HG02642 (cell line): ENCODE results near the gene FLRT2.

Source experiments
- ATAC-seq: cut with Tn5 transposase; IDR thresholded peaks from one replicate; pipeline ENCODE4 v1.9.1; 2021; ENCODE audit warnings: mild to moderate bottlenecking; ENCODE audit not compliant: unreplicated experiment, poor library complexity

Gene FLRT2

DNA sequence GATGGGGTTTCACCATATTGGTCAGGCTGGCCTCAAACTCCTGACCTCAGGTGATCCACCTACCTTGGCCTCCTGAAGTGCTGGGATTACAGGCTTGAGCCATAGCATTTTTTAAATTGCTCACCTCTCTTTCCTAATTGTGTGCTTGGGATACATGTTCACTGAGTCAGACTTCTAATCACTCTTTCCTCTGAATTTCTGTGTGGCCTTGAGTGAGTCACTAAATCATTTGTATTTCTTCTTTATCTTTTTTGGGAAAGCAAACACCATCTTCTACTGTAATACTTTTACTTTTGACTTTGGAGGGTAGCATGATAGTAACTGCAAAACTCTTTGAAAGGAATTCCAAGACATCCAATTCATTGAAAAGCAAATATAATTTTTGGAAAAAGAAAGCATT lies 60.8 kb downstream of the FLRT2 start:
- no peak for ATAC-seq

DNA sequence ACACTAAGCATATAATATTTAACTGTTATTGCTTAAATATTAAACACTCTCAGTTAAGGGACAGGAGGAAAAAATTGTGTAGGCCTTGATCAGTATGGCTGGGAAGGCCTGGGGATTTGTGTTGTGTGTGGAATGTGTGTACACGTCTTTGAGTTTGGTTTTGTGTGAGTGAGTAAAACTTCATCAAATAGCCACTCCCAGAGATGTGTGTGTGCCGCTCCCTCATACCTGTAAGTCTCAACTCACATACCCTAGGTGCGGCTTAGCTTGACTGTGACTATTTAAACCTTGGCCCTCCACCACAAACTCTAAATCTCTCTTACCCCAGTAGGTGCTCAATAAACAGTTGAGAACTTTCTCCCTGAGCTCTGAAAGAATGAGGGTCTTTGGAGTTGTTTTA lies 64.3 kb downstream of the FLRT2 start:
- no peak for ATAC-seq

DNA sequence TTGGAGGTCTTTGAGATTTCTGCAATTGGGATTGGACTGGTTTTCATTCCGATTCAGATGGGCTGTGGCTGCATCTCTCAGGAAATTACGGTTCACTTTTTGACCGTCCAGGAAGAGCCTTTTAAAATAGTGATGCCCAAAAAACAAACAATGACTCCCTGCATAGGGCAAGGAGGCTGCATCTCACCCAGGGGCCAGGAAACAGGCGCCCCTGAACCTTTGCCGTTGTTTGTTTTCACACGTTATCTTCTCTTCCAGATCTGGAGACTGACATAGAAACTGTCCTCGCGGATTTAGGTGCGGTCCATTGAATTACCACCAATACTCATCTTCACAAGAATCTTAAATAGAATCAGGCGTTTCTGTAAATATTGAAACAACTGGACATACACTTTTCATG lies 66.0 kb downstream of the FLRT2 start:
- no peak for ATAC-seq

DNA sequence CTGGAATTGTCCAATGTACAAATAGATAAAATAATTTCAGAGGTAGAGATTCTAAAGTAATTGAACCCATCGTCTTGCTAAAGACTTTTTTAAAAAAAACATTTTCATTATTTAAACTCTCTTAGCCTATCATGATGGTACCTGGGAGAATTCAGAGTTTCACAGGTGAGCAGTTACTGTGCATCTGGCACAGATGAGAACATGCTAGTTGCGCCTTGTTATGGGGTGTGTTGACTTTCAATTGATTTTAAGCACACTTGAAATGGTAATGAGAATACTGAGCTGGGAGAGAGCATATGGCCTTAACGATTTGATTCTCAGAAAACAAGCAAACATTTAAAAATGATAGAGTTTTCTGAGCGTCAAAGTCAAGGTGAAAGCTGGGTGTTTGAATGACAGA lies 66.6 kb downstream of the FLRT2 start:
- no peak for ATAC-seq

DNA sequence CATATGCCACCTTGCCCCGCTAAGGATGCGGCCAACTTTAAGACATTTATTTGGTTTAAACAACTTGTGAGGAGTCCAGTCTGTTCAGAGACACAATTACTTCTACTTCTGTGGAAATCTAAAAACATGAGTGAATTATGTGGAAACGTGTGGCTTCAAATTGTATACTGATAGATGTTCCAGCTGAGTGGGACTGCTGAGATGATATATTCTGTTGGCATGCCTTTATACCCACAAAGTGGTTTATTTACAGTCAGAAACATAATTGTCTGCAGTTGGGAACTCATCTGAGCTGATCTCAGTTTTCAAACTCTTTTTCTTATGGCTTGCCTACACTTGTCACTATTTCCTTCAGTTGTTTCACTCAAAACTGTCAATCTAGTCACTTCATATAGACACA lies 67.8 kb downstream of the FLRT2 start:
- ATAC-seq, result no peak

DNA sequence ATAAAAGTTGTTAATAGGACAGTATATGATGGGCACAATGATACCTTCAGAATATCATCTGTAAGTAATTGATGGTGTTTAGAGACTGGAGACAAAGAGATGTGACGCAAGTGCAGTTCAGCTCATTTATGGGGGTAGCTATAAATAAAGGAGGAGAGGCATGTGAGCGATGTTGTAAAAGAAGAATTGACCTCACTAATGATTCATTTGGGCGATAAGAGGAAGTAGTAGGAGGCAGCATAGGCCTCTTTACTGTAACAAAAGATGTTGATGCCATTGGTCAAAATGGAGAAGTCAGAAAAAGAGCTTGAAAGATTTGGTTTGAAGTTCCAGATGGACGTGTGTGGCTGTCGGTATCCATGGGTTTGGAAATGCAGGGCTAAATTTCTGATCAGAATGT lies 70.0 kb downstream of the FLRT2 start:
- no peak for ATAC-seq

DNA sequence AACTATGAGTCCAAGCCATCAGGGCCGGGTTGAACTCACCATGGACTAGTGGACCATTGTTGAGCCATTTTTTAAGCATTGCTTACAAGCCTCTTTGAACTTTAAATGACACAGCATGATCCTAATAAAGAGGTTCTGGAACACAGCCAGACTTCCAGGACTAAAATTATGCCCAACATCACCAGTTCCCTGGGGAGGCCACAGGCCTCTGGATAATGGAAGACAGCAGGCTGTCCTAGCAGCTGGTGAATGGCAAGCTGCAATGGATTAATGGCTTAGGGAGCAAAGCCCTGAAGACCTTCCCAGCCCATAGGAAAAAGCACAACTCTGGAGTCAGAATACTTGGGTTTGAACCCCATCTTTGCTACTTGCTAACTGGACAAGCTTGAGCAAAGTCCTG lies 71.3 kb downstream of the FLRT2 start:
- no peak for ATAC-seq

DNA sequence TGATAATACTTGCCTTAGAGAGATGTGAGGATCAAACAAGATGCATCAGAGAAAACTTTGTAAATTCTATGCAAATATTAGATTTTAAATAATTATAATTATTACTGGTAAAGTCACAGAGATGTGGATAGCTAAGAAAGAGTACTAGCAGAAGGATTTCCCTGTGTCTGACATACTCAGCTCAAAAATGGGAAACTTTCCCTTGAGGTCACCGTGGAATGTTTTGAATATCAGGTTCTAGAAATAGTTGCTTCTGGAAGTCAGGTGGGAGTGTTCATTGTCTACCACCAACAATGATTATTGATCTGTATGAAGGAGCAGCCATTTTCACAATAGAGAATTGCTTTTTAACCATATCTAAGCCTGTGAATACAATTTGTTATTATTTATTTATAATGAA lies 71.7 kb downstream of the FLRT2 start:
- no peak for ATAC-seq

DNA sequence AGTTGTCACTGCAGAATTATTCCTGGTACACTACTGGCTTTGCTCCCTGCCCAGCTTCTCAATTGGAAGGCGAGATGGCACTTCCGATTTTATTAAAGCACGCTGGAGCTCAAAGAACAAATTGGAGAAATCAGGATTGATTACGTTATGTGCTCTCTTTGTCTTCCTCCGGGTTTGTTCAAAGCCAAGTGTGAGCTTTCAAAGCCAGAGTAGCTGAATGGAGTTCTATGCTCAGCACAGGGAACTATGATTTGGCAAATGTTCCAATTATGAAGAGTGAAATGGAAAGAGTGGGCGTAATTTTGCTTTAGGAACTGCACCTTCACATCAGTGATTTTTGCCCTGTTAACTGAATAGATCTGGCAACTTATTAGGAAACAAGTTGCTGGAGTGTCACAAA lies 72.4 kb downstream of the FLRT2 start:
- ATAC-seq, result no peak

DNA sequence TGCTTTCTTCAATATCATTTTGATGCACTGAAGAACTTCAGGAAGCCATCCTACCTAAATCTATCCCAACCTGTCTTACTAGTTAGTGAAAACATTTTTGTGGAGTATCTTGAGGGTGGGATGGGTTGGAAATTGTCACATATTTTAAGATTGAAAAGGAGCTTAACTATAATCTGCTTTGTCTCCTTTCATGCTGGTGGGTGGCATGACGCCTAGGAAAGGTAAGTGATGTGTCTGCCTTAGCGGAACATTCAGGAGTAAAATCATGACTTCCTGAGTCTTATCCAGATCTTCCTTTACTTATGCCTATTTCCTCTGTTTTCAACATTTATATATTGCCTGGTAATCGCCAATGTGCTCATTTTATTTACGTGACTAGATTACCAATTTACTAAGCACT lies 74.1 kb downstream of the FLRT2 start:
- ATAC-seq, result no peak

DNA sequence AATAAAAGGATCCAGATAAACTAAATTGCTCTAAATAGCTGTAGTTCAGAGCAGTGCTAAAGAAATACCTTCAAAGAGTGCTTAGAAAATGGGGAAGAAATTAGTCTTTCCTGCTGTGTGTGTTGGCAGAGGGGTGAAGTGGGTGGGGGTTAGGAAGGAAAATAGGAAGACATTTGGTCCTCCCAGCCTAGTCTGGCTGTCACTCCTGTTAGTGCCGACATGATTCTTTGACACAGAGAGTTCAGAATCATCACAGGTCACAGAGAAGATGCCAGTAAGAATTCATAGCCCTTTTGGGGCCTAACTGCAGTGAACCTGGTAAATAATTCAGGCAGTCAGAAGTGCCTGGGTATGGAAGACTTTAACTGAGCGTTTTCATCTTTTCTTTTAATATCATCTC lies 74.8 kb downstream of the FLRT2 start:
- ATAC-seq, result no peak

DNA sequence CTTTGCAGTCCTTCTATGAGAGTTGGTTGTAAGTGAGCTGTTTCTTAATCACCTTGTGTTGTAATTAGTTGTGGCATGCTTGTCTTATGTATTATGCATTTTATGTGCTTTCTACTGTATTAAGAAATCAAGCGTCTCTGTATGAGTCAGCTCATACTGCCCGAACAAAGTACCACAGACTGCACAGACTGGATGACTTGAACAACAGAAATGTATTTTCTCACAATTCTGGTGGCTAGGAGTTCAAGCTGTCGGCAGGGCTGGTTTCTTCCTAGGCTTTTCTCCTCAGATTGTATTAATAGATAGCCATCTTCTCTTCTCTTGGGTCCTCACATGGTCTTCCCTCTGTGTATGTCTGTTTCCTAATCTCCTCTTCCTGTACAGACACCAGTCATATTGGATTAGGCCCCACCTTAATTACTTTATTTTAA lies 77.7 kb downstream of the FLRT2 start:
- no peak for ATAC-seq

DNA sequence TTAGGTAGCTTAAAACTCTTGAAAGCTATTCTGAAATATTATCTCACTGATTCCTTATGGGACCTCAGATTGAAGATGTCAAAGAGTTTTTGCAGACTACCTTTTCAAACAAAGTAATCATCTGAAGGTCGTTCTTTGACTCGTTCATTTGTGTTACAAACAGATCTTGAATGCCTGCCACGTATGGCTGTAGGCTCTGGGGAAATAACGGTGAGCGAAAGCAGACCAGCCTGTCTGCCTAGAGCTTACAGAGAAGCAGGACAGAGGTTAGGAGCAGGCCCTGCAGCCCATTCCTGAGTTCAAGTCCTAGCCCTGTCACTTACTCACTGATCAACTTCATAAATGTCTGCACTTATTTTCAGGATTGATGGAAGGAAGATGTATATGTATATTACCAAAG lies 83.6 kb downstream of the FLRT2 start:
- no peak for ATAC-seq

DNA sequence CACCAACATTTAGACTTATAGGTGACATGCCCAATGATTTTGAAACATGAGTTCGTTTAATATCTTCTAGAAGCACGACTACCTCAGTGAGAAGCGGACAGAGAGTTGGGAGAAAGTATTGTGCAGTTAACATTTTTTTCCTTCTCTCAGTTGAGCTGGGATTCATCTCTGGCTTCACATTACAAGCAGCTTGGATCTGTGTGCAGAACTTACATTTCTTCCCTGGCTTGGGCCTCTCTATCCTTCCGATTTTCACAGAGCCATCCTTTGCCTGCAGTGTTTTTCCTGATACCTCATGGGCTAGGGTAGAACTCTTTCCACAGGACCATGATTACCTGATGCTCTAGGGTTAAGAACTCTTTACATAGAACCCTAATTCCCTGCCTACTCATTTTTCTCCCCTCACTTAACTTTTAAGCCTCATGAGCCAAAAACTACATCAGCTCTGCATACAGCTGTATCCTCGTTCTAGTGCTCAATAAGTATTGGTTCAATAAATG lies 86.5 kb downstream of the FLRT2 start:
- no peak for ATAC-seq

DNA sequence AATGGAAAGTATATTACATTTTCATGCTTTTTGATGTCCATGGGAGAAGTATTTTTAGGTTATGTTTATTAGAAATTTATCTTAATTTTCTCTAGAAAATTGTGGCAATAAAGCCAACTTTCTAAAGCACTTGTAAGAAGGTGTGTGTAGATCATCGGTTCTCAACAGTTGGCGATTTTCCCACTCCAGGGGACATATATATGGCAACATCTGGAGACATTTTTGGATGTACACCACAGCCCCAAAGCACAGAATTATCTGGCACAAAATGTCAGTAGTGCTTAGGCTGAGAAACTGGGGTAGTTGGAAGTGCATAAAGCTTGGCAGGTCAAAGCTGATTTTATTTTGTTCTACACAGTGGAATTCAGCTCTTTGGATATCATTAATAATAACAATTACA lies 86.9 kb downstream of the FLRT2 start:
- ATAC-seq, result no peak

DNA sequence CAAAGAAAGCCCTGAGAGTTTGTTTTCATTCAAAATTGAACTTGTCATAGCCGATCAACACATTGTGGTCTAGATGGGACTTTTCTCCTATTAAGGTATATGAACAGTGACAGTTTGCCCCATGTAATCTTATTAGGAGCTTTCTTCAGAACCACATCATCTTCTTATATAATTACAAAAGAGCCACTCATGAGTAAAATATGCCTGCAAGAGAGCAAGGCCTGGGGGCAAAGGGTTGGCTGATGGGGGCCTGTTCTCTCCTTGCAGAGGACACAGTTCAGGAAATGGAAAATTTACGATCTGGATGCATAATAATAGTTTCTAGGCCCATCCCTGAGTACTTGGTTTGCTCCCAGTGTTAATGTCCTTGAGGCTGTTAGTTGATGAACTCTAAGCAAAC lies 87.8 kb downstream of the FLRT2 start:
- no peak for ATAC-seq

DNA sequence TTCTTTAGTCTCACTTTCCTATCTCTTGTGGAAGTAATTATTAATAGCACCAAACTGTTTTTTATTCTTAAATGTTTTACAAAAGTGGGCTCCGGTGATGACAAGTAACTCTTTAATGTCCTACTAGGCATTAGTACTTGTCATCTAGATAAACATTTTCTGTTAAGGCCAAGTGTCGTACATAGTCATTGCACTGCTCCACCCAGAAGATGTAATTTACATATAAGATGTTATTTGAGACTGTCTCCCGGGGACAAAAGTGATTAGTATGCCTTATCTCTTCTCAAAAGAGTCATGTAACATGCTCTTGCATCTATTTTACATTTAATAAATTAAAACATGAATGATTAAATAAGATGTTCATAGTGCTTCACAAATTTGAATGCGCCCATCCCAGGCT lies 88.4 kb downstream of the FLRT2 start:
- no peak for ATAC-seq

DNA sequence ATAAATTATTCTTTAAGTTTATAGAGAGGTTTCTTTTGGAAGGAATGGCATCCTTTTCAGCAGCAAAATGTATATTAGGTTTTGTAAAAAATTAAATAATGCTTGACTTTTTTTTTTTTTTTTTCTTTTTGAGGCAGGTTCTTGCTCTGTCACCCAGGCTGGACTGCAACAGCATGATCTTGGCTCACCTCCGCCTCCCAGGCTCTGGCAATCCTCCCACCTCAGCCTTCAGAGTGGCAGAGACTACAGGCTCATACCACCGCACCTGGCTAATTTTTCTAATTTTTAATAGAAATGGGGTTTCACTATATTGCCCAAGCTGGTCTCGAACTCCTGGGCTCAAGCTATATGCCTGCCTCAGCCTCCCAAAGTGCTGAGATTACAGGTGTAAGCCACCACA lies 89.0 kb downstream of the FLRT2 start:
- ATAC-seq, result no peak

DNA sequence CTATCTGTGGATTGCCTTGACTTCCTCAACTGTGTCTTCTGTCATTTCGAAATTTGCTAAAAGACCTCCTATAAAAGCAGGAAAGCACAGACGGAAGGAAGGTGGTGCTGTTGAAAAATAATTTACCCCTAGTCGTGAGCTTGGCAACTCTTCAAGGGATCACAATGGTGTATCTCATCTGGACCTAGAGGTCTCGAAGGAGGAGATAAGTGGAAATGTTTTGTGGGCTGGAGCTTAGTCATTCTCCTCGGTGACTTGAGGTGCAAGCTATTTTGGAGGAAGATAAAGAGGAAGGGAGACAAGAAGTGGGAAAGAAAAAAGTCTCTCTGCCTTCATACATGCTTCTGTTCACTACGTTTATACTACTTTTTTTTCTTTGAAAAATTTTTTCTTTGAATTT lies 89.9 kb downstream of the FLRT2 start:
- ATAC-seq, result no peak

DNA sequence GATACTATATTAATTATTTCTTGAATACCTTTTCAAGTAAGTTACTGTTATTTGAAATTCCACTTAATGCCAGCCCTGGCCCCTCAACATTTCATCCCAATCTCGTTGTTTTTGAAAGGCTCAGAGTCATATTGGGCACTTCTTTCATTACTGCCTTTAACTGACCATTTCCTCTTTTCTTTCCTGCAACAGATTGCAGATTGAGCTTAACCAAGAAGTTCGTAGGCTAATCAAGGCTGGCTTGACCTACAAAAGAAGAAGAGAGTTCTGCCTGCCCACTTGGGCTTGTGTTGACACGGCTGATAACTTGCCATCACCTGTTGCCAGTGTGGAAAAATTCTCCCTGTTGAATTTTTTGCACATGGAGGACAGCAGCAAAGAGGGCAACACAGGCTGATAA lies 91.0 kb downstream of the FLRT2 start:
- ATAC-seq, result no peak

DNA sequence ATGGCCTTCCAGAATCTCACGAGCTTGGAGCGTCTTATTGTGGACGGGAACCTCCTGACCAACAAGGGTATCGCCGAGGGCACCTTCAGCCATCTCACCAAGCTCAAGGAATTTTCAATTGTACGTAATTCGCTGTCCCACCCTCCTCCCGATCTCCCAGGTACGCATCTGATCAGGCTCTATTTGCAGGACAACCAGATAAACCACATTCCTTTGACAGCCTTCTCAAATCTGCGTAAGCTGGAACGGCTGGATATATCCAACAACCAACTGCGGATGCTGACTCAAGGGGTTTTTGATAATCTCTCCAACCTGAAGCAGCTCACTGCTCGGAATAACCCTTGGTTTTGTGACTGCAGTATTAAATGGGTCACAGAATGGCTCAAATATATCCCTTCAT lies 92.2 kb downstream of the FLRT2 start:
- ATAC-seq, result no peak

DNA sequence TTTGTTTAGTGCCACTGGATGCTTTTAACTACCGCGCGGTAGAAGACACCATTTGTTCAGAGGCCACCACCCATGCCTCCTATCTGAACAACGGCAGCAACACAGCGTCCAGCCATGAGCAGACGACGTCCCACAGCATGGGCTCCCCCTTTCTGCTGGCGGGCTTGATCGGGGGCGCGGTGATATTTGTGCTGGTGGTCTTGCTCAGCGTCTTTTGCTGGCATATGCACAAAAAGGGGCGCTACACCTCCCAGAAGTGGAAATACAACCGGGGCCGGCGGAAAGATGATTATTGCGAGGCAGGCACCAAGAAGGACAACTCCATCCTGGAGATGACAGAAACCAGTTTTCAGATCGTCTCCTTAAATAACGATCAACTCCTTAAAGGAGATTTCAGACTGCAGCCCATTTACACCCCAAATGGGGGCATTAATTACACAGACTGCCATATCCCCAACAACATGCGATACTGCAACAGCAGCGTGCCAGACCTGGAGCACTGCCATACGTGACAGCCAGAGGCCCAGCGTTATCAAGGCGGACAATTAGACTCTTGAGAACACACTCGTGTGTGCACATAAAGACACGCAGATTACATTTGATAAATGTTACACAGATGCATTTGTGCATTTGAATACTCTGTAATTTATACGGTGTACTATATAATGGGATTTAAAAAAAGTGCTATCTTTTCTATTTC lies 93.2 kb downstream of the FLRT2 start:
- no peak for ATAC-seq
